ENCODE data around the gene IGF2BP2. TPM values are rescaled to one million over a fixed set of nuclear protein-coding genes. Genes with fewer than 3 reads are reported as not detected.
"Not testable (repeated sequence)": the region's sequence is repeated elsewhere in the genome, so short reads cannot be mapped to it uniquely, and the experiment has no call there.

Gene IGF2BP2
- total RNA-seq, 1 donor from 2014 or later: 26.7 TPM

- DNase-seq (ENCODE audit: low spot score): no peak
Observed at GRCh38 chr3:185712337-185712736, 112.5 kb downstream of the IGF2BP2 start.

GRCh38 chr3:185711255-185711870 lies 113.5 kb downstream of the IGF2BP2 start:
- DNase-seq (ENCODE audit: low spot score): no peak

GRCh38 chr3:185709251-185709955 lies 115.4 kb downstream of the IGF2BP2 start:
- DNase-seq (ENCODE audit: low spot score): no peak

- no peak for DNase-seq (ENCODE audit: low spot score)
Observed at GRCh38 chr3:185708392-185708791, 116.5 kb downstream of the IGF2BP2 start.

- DNase-seq (ENCODE audit: low spot score): no peak
Observed at GRCh38 chr3:185705498-185705897, 119.3 kb downstream of the IGF2BP2 start.

- DNase-seq (ENCODE audit: low spot score): peak; percentile 46
Observed at GRCh38 chr3:185702262-185703225, 122.3 kb downstream of the IGF2BP2 start.

GRCh38 chr3:185701611-185702261 lies 123.1 kb downstream of the IGF2BP2 start:
- no peak for DNase-seq (ENCODE audit: low spot score)

GRCh38 chr3:185699927-185700326 lies 124.9 kb downstream of the IGF2BP2 start:
- DNase-seq (ENCODE audit: low spot score): no peak

- DNase-seq (ENCODE audit: low spot score): not testable (repeated sequence)
Observed at GRCh38 chr3:185697228-185697627, 127.6 kb downstream of the IGF2BP2 start.

GRCh38 chr3:185696039-185696438 lies 128.8 kb downstream of the IGF2BP2 start:
- no peak for DNase-seq (ENCODE audit: low spot score)

- DNase-seq (ENCODE audit: low spot score): no peak
Observed at GRCh38 chr3:185693985-185694653, 130.7 kb downstream of the IGF2BP2 start.

GRCh38 chr3:185691622-185692021 lies 133.2 kb downstream of the IGF2BP2 start:
- DNase-seq (ENCODE audit: low spot score): no peak

- no peak for DNase-seq (ENCODE audit: low spot score)
Observed at GRCh38 chr3:185687271-185687878, 137.5 kb downstream of the IGF2BP2 start.

GRCh38 chr3:185685231-185686035 lies 139.4 kb downstream of the IGF2BP2 start:
- DNase-seq (ENCODE audit: low spot score): no peak

- no peak for DNase-seq (ENCODE audit: low spot score)
Observed at GRCh38 chr3:185680231-185680630, 144.6 kb downstream of the IGF2BP2 start.

GRCh38 chr3:185678027-185678426 lies 146.8 kb downstream of the IGF2BP2 start:
- DNase-seq (ENCODE audit: low spot score): no peak

GRCh38 chr3:185677146-185677829 lies 147.6 kb downstream of the IGF2BP2 start:
- DNase-seq (ENCODE audit: low spot score): no peak

- DNase-seq (ENCODE audit: low spot score): no peak
Observed at GRCh38 chr3:185667574-185667973, 157.3 kb downstream of the IGF2BP2 start.

- DNase-seq (ENCODE audit: low spot score): no peak
Observed at GRCh38 chr3:185663929-185664328, 160.9 kb downstream of the IGF2BP2 start.
